Testis (tissue), 3 donors: ENCODE results near the gene CFAP61. TPM values are rescaled to one million over a fixed set of nuclear protein-coding genes. Genes with fewer than 3 reads are reported as not detected.

Experiments
- DNase-seq: peaks from one replicate; pipeline ENCODE4 v3.0.0-alpha.2; 2019
- H3K27ac ChIP-seq, 2 donors: fragments of 200-600 bp; sonication (generic); one replicate each; pipeline ENCODE4 v1.5.1; 2019
- H3K27me3 ChIP-seq: fragments of 200-600 bp; sonication (generic); one replicate; pipeline ENCODE4 v1.5.1; 2019
- H3K36me3 ChIP-seq: fragments of 200-600 bp; sonication (generic); one replicate; pipeline ENCODE4 v1.5.1; 2017; ENCODE audit warnings: low read depth; ENCODE audit errors: missing control alignments
- H3K4me1 ChIP-seq: fragments of 200-600 bp; sonication (generic); one replicate; pipeline ENCODE4 v1.5.1; 2019
- H3K4me3 ChIP-seq, 2 donors: fragments of 200-600 bp; sonication (generic); one replicate each; pipeline ENCODE4 v1.5.1; 2017 to 2019
- H3K9me3 ChIP-seq: fragments of 200-600 bp; sonication (generic); one replicate; pipeline ENCODE4 v1.5.1; 2017
- CTCF ChIP-seq, 3 experiments: fragments of 450-650 bp in 2 of 3; fragments of 200-600 bp in 1 of 3; sonication (generic) in 1 of 3; IDR thresholded peaks; one replicate each; pipeline ENCODE4 v1.5.1; 2016 to 2019; ENCODE audit warnings: antibody characterized with exemption in 3 of 3, mild to moderate bottlenecking in 2 of 3, moderate library complexity in 1 of 3
- POLR2A ChIP-seq: fragments of 450-650 bp; IDR thresholded peaks from one replicate; pipeline ENCODE4 v1.6.1; 2017; ENCODE audit warnings: antibody characterized with exemption, mild to moderate bottlenecking, moderate library complexity
- WGBS, 2 donors: methylation state at CpG; one replicate each; pipeline ENCODE4 v1.1.5; 2018; 5-methylcytosine and 5-hydroxymethylcytosine counted together
- intact Hi-C: fragments of 100-400 bp; cut with DNase I; formaldehyde crosslinking; loops from one replicate; pipeline ENCODE4 v1.15.1; 2023; ENCODE audit warnings: low total_unique reads
- polyA plus RNA-seq: library from polyadenylated mRNA; stranded (reverse); fragments of 350-450 nt; fragmentation: Illumina TruSeq; extraction: RNeasy Lipid Tissue Mini Kit (QIAGEN cat#74804); gene quantifications from one replicate; pipeline ENCODE4 v1.2.3, GENCODE V29; 2014; ENCODE audit warnings: low read depth, low replicate concordance; ENCODE audit not compliant: insufficient read depth
- total RNA-seq, 2 donors: library from RNA; depleted of rRNA; stranded (reverse); fragments of >200 nt; gene quantifications; one replicate each; pipeline ENCODE4 v1.2.3, GENCODE V29; 2016

CFAP61 gene
- total and polyA plus RNA-seq, 3 donors from 2014 or later = 21.4 to 76.0 (median 27.3) TPM

- Histone ChIP-seq H3K4me3 (no peak overlapping the region), H3K27ac (no peak overlapping the region), H3K4me1 (no peaks in the 10 kb centered on the region), H3K36me3 (no peaks in the 10 kb centered on the region), H3K27me3 (no peaks in the 10 kb centered on the region), H3K9me3 (no peaks in the 10 kb centered on the region)
- WGBS, 2 donors = 68 to 82% methylated on average over 1 of the region's 1 CpG
- intact Hi-C loops = no loop called here
- no peak for DNase-seq
- TF ChIP-seq POLR2A (no peak), CTCF (IDR thresholded peaks at IDR 0.05) (no peak)
These were observed 13.0 kb downstream of the CFAP61 start for GRCh38 chr20:20065361-20065760.

- WGBS, 2 donors = 42 to 58% methylated on average over 10 of the region's 10 CpGs
- TF ChIP-seq POLR2A = no peak
- TF ChIP-seq CTCF (IDR thresholded peaks at IDR 0.05) = no peak
- intact Hi-C loops = no loop called here
These were observed 18.8 kb downstream of the CFAP61 start for GRCh38 chr20:20070871-20071726.

GRCh38 chr20:20073801-20074371 lies 21.6 kb downstream of the CFAP61 start:
- Histone ChIP-seq H3K9me3 (no peaks in the 10 kb centered on the region), H3K4me3 (no peak overlapping the region), H3K4me1 (no peaks in the 10 kb centered on the region), H3K27me3 (no peaks in the 10 kb centered on the region), H3K36me3 (no peaks in the 10 kb centered on the region), H3K27ac (no peak overlapping the region)
- 74 to 75% methylated on average over 15 of the region's 15 CpGs for WGBS, 2 donors
- no peak for TF ChIP-seq POLR2A
- TF ChIP-seq CTCF (IDR thresholded peaks at IDR 0.05) = no peak
- DNase-seq = no peak
- intact Hi-C loops = no loop called here

More at GRCh38 chr20:20070871-20071726, 18.8 kb downstream of the CFAP61 start:
- Histone ChIP-seq H3K4me3 (no peak overlapping the region), H3K27me3 (no peaks in the 10 kb centered on the region), H3K4me1 (no peaks in the 10 kb centered on the region), H3K27ac (no peak overlapping the region), H3K9me3 (no peaks in the 10 kb centered on the region), H3K36me3 (no peaks in the 10 kb centered on the region)
- DNase-seq = no peak

- H3K27ac ChIP-seq = no peak overlapping the region
- no peaks in the 10 kb centered on the region for H3K9me3 ChIP-seq
- 83 to 89% methylated on average over 4 of the region's 4 CpGs for WGBS, 2 donors
- no peak for TF ChIP-seq CTCF (IDR thresholded peaks at IDR 0.05)
- TF ChIP-seq POLR2A = no peak
- no peak for DNase-seq
- intact Hi-C loops = no loop called here
- H3K4me1 ChIP-seq = no peaks in the 10 kb centered on the region
- H3K36me3 ChIP-seq = no peaks in the 10 kb centered on the region
- H3K27me3 ChIP-seq = no peaks in the 10 kb centered on the region
- no peak overlapping the region for H3K4me3 ChIP-seq
These were observed 22.7 kb downstream of the CFAP61 start for GRCh38 chr20:20075032-20075431.
